Vagina (tissue), 2 donors: Measurements from ENCODE around the gene KRT1. TPM values are rescaled to one million over a fixed set of nuclear protein-coding genes. Genes with fewer than 3 reads are reported as not detected.
"Not testable (repeated sequence)": the region's sequence is repeated elsewhere in the genome, so short reads cannot be mapped to it uniquely, and the experiment has no call there.

Experiments
- DNase-seq, 2 donors: peaks; one replicate each; pipeline ENCODE4 v3.0.0-alpha.2; 2017; ENCODE audit errors: extremely low spot score in 2 of 2
- H3K27ac ChIP-seq: fragments of 200-600 bp; sonication (generic); one replicate; pipeline ENCODE4 v1.5.1; 2019
- H3K27me3 ChIP-seq: fragments of 200-600 bp; sonication (generic); one replicate; pipeline ENCODE4 v1.5.1; 2019
- H3K36me3 ChIP-seq, 2 donors: fragments of 200-600 bp; sonication (generic); one replicate each; pipeline ENCODE4 v1.5.1; 2017 to 2019
- H3K4me1 ChIP-seq: fragments of 200-600 bp; sonication (generic); one replicate; pipeline ENCODE4 v1.5.1; 2019
- H3K4me3 ChIP-seq, 2 donors: fragments of 200-600 bp; sonication (generic); 1 replicate in 1 of 2; 2 replicates in 1 of 2; pipeline ENCODE4 v1.5.1; 2016 to 2019
- H3K9me3 ChIP-seq: fragments of 200-600 bp; sonication (generic); one replicate; pipeline ENCODE4 v1.5.1; 2019
- POLR2A ChIP-seq, 2 donors: fragments of 450-650 bp; IDR thresholded peaks; one replicate each; pipeline ENCODE4 v1.6.1; 2017; ENCODE audit warnings: antibody characterized with exemption in 2 of 2, mild to moderate bottlenecking in 2 of 2, moderate library complexity in 2 of 2
- POLR2AphosphoS5 ChIP-seq, 2 donors: sonication (generic); formaldehyde crosslinking; IDR thresholded peaks; one replicate each; pipeline ENCODE4 v1.9.0; 2017; ENCODE audit warnings: antibody characterized with exemption in 2 of 2, mild to moderate bottlenecking in 2 of 2, low read depth in 1 of 2; ENCODE audit not compliant: insufficient read depth in 1 of 2
- intact Hi-C: fragments of 100-400 bp; cut with DNase I; formaldehyde crosslinking; loops from one replicate; pipeline ENCODE4 v1.15.1; 2023
- total RNA-seq: library from RNA; depleted of rRNA; stranded (reverse); fragments of >200 nt; gene quantifications from one replicate; pipeline ENCODE4 v1.2.3, GENCODE V29; 2016
- TF ChIP-seq, protein P1 (sequence below), 3 experiments: fragments of 450-650 bp in 2 of 3; fragments of 200-600 bp in 1 of 3; sonication (generic) in 1 of 3; IDR thresholded peaks; one replicate each; pipeline ENCODE4 v1.5.1; 2017 to 2019; ENCODE audit warnings: antibody characterized with exemption in 3 of 3, mild to moderate bottlenecking in 2 of 3, moderate library complexity in 2 of 3

Gene KRT1
- total RNA-seq, 1 donor from 2014 or later = 886 TPM

DNA sequence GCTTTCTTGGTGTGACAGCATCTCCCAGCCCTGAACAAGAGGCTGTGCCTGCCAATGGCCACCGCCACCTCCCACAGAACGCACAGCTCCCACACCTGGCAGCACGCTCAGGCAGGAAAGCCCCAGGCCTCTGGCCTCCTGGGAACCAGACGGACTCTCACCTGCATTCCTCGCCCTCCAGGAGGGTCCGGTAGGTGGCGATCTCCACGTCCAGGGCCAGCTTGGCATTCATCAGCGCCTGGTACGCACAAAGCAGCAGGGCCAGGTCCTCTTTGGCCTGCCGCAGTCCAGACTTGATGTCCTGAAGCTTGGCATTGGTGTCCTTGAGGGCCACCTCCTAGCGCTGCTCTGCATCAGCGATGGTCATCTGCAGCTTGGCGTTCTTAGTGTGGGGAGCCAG, 35.2 kb upstream of the KRT1 start:
- H3K4me1 ChIP-seq = peaks cover 9% of the 10 kb centered on the region
- H3K36me3 ChIP-seq = no peaks in the 10 kb centered on the region
- no peaks in the 10 kb centered on the region for H3K9me3 ChIP-seq
- no peak overlapping the region for H3K4me3 ChIP-seq
- no peak for DNase-seq
- TF ChIP-seq, protein P1, sequence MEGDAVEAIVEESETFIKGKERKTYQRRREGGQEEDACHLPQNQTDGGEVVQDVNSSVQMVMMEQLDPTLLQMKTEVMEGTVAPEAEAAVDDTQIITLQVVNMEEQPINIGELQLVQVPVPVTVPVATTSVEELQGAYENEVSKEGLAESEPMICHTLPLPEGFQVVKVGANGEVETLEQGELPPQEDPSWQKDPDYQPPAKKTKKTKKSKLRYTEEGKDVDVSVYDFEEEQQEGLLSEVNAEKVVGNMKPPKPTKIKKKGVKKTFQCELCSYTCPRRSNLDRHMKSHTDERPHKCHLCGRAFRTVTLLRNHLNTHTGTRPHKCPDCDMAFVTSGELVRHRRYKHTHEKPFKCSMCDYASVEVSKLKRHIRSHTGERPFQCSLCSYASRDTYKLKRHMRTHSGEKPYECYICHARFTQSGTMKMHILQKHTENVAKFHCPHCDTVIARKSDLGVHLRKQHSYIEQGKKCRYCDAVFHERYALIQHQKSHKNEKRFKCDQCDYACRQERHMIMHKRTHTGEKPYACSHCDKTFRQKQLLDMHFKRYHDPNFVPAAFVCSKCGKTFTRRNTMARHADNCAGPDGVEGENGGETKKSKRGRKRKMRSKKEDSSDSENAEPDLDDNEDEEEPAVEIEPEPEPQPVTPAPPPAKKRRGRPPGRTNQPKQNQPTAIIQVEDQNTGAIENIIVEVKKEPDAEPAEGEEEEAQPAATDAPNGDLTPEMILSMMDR (IDR thresholded peaks at IDR 0.05) = no peak
- TF ChIP-seq POLR2A (IDR thresholded peaks at IDR 0.05) = no peak
- TF ChIP-seq POLR2AphosphoS5 (IDR thresholded peaks at IDR 0.05; ENCODE audit: insufficient read depth in 1 of 2, low read depth in 1 of 2) = no peak
- no peaks in the 10 kb centered on the region for H3K27me3 ChIP-seq
- H3K27ac ChIP-seq = no peak overlapping the region
- intact Hi-C loops = no loop called here

DNA sequence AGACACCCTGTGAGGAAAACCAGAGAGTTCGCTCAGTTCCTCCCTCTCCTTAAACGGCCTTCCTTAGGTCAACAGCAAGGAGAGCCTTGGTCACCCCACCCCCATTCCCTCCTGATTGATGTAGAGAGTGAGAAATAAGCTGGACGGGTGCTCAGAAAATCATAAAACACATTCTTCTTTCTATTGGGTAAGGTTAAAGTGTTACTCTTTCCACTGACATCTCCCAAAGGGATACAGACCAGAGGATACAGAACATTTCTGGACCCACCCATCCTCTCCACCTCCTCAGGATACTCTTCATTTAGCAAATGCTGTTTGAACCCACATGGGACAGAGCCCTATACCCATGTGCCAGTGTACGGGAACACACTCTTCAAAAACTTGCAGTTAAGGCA, 34.7 kb upstream of the KRT1 start:
- TF ChIP-seq, protein P1 (IDR thresholded peaks at IDR 0.05) = no peak
- no peak for TF ChIP-seq POLR2AphosphoS5 (IDR thresholded peaks at IDR 0.05; ENCODE audit: insufficient read depth in 1 of 2, low read depth in 1 of 2)
- no peak for TF ChIP-seq POLR2A (IDR thresholded peaks at IDR 0.05)
- H3K27me3 ChIP-seq = no peaks in the 10 kb centered on the region
- H3K9me3 ChIP-seq = no peaks in the 10 kb centered on the region
- intact Hi-C loops = no loop called here
- no peak overlapping the region for H3K4me3 ChIP-seq
- no peak overlapping the region for H3K27ac ChIP-seq
- no peaks in the 10 kb centered on the region for H3K36me3 ChIP-seq
- H3K4me1 ChIP-seq = peaks cover 9% of the 10 kb centered on the region
- DNase-seq = no peak

DNA sequence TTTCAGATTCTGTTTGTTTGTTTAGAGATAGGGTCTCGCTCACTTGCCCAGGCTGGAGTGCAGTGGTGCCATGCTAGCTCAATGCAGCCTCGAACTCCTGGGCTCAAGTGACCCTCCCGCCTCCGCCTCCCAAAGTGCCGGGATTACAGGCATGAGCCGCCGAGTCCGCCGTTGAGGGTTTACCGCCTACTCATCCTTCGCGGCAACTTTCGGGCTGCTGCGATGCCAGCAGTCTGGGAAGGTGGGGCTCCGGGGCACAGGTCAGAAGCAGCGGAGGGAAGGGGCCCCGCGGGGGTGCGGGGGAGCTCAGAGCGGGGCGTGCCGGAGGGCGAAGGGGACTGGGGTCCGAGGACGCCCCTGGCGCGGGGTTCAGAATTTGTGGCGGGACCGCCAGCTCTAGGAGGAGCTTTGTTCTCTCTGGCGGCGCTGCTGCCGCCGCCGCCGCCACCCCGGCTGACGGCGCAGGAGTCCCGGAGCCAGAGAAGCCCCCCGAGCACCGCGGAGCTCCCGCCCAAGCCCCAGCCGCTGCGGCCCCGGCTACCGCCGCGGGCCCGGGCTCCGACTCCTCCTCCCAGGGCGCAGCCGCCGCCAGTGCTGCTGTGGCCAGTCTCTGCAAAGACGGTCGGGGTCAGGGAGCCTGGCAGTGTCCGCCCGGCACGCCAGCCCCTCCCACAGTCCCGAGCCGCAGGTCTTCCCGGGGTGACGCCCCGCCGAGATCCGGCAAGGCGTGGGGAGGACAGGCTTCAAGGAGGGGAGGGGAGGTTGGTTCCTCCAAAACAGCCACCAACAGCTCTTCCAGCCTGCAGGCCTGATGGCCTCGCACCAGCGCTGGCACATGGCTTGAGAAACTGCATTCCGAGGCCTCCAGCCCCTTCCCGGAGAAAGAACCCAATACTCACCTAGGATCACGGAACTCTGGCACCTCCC, 34.0 kb upstream of the KRT1 start:
- no peaks in the 10 kb centered on the region for H3K9me3 ChIP-seq
- no peaks in the 10 kb centered on the region for H3K27me3 ChIP-seq
- DNase-seq = no peak
- TF ChIP-seq POLR2AphosphoS5 (IDR thresholded peaks at IDR 0.05; ENCODE audit: insufficient read depth in 1 of 2, low read depth in 1 of 2) (no peak), POLR2A (IDR thresholded peaks at IDR 0.05) (no peak)
- TF ChIP-seq, protein P1 (IDR thresholded peaks at IDR 0.05) = no peak
- H3K4me1 ChIP-seq = peaks cover 9% of the 10 kb centered on the region
- no peak overlapping the region for H3K27ac ChIP-seq
- H3K4me3 ChIP-seq = peak overlapping the region in 1 of 2 donors; percentile 23
- no peaks in the 10 kb centered on the region for H3K36me3 ChIP-seq
- intact Hi-C loops = no loop called here

DNA sequence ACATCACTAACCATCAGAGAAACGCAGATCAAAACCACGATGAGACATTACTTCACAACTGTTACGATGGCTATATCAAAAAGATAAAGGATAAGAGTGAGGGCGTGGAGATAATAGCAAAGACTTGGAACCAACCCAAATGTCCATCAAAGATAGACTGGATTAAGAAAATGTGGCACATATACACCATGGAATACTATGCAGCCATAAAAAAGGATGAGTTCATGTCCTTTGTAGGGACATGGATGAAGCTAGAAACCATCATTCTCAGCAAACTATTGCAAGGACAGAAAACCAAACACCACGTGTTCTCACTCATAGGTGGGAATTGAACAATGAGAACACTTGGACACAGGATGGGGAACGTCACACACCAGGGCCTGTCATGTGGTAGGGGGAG, 31.9 kb upstream of the KRT1 start:
- H3K4me3 ChIP-seq, H3K4me1 ChIP-seq, intact Hi-C loops, H3K27ac ChIP-seq, H3K27me3 ChIP-seq, H3K36me3 ChIP-seq, DNase-seq, H3K9me3 ChIP-seq: not testable (repeated sequence)

DNA sequence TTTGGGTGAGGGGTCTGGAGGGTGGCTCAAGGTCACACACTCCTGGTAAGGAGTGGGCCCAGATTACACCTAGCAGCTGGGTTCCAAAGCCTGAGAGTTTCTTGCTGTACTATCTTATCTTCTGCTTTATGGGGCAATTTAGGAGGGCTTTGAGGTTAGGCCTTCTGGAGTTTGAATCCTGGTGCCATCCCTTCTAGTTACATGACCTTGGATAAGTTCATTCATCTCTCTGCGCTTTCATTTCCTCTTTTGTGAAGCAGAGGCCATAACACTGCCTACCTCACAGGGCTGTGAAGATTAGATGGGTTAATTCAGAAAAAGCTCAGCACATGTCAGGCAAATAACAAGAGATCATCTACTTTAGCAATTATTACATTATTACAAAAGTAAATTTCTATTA, 30.5 kb upstream of the KRT1 start:
- Histone ChIP-seq H3K27ac (no peak overlapping the region), H3K36me3 (no peaks in the 10 kb centered on the region), H3K27me3 (no peaks in the 10 kb centered on the region), H3K4me1 (peaks cover 9% of the 10 kb centered on the region), H3K4me3 (no peak overlapping the region), H3K9me3 (no peaks in the 10 kb centered on the region)
- intact Hi-C loops = no loop called here
- TF ChIP-seq POLR2A (IDR thresholded peaks at IDR 0.05) = no peak
- TF ChIP-seq, protein P1 (IDR thresholded peaks at IDR 0.05) = no peak
- no peak for TF ChIP-seq POLR2AphosphoS5 (IDR thresholded peaks at IDR 0.05; ENCODE audit: insufficient read depth in 1 of 2, low read depth in 1 of 2)
- no peak for DNase-seq
